Psoas muscle (tissue), 8 donors: ENCODE data around the gene B3GNT4. TPM values are rescaled to one million over a fixed set of nuclear protein-coding genes. Genes with fewer than 3 reads are reported as not detected.

ENCODE experiments used
- ATAC-seq, 4 donors: fragments of 200-7000 bp; cut with Tn5 transposase; one replicate each; pipeline ENCODE4 v1.9.1; 2020; ENCODE audit warnings: moderate library complexity in 3 of 4, mild to moderate bottlenecking in 2 of 4
- DNase-seq, 2 donors: peaks; one replicate each; pipeline ENCODE4 v3.0.0-alpha.2; 2020
- H3K27ac ChIP-seq: fragments of 200-600 bp; one replicate; pipeline ENCODE4 v1.8.0; 2022
- H3K27me3 ChIP-seq, 3 donors: fragments of 200-600 bp in 1 of 3; one replicate each; pipeline versions ENCODE4 v1.6.1 to v1.8.0; 2013 to 2022; ENCODE audit warnings: low read length in 2 of 3, mild to moderate bottlenecking in 2 of 3, moderate library complexity in 1 of 3; ENCODE audit not compliant: insufficient read depth in 3 of 3
- H3K36me3 ChIP-seq, 2 donors: fragments of 200-600 bp in 1 of 2; one replicate each; pipeline versions ENCODE4 v1.6.1 to v1.8.0; 2013 to 2022; ENCODE audit warnings: low read depth in 1 of 2, mild to moderate bottlenecking in 1 of 2, moderate library complexity in 1 of 2; ENCODE audit not compliant: insufficient read depth in 1 of 2
- H3K4me1 ChIP-seq: fragments of 200-600 bp; one replicate; pipeline ENCODE4 v1.8.0; 2022
- H3K4me3 ChIP-seq: fragments of 200-600 bp; one replicate; pipeline ENCODE4 v1.8.0; 2022; ENCODE audit warnings: mild to moderate bottlenecking
- H3K9me3 ChIP-seq: fragments of 200-600 bp; one replicate; pipeline ENCODE4 v1.8.0; 2022
- WGBS, 3 donors: extraction: QIAGEN DNeasy Blood & Tissue Kit; methylation state at CpG; one replicate each; pipeline versions ENCODE4 v1.1.6 to v1.1.7; 2013; 5-methylcytosine and 5-hydroxymethylcytosine counted together
- intact Hi-C, 2 donors: fragments of 100-400 bp; cut with DNase I; formaldehyde crosslinking; loops; one replicate each; pipeline versions ENCODE4 v1.11.0 to v1.14.2; 2022
- polyA plus RNA-seq, 3 donors: library from polyadenylated mRNA; stranded (reverse); fragments of 200-250 nt; gene quantifications; one replicate each; pipeline ENCODE4 v1.2.3, GENCODE V29; 2013
- total RNA-seq, 4 donors: library from RNA; stranded (reverse); fragmentation: NEBNext Ultra II Directional in 2 of 4; extraction: Animal tissue kit (Norgen Biotek cat#: 25700) in 2 of 4; gene quantifications; one replicate each; pipeline versions ENCODE4 v1.2.1 to v1.2.4, GENCODE V29; 2021 to 2023
- TF ChIP-seq, protein P1 (sequence below): fragments of 200-600 bp; IDR thresholded peaks from one replicate; pipeline ENCODE4 v1.8.0; 2022; ENCODE audit warnings: antibody characterized with exemption
- donor health status: healthy with polysubstance abuse.
- donor health status: DM: no; HTN: no; CAD: no; lungs with moderate emphysema.
- donor health status: Bipolar disorder and iron deficiency.
- donor health status: healthy.
- donor health status: DM: yes; HTN: yes; CAD: no.
- donor health status: DM: no; HTN: no; CAD: no.
- donor health status: DM: no; HTN: no; CAD: no.
- donor health status: DM: yes; HTN: yes; CAD: no.

The B3GNT4 gene
- total and polyA plus RNA-seq, 7 donors: 0.30 to 1.3 (median 0.43) TPM; not detected in 3

DNA sequence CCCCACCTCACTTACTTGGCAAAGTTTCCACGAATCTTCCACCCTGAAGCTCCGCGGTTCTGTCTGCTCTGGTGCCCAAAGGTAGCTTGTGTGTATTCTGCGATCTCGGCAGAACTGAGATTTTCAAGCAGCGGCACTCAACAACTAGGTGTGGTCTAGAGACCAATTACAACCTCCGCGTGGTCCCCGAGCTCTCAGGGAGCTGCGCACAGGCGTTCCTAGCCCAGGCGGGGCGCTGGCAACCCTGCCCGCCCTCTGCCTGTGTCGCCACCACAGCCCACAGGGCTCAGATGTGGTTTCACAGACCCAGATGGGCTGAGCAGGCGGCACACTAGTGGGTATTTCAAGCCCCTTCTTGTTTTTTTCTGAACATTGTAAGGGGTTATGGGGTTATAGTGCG is 23.8 kb downstream of the B3GNT4 start:
- Histone ChIP-seq H3K9me3 (no peaks in the 10 kb centered on the region), H3K36me3 (peaks cover 5 to 62% of the 10 kb centered on the region in 2 donors), H3K4me3 (peak overlapping the region; percentile 96), H3K27me3 (no peaks in the 10 kb centered on the region), H3K4me1 (peaks cover 19% of the 10 kb centered on the region), H3K27ac (no peak overlapping the region)
- intact Hi-C loops: no loop called here
- DNase-seq (peak in 1 of 2 donors; percentile 61), ATAC-seq (no peak)
- TF ChIP-seq, protein P1, sequence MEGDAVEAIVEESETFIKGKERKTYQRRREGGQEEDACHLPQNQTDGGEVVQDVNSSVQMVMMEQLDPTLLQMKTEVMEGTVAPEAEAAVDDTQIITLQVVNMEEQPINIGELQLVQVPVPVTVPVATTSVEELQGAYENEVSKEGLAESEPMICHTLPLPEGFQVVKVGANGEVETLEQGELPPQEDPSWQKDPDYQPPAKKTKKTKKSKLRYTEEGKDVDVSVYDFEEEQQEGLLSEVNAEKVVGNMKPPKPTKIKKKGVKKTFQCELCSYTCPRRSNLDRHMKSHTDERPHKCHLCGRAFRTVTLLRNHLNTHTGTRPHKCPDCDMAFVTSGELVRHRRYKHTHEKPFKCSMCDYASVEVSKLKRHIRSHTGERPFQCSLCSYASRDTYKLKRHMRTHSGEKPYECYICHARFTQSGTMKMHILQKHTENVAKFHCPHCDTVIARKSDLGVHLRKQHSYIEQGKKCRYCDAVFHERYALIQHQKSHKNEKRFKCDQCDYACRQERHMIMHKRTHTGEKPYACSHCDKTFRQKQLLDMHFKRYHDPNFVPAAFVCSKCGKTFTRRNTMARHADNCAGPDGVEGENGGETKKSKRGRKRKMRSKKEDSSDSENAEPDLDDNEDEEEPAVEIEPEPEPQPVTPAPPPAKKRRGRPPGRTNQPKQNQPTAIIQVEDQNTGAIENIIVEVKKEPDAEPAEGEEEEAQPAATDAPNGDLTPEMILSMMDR: no peak
- WGBS, 3 donors: 92 to 93% (median 93%) methylated on average over 17 of the region's 17 CpGs

DNA sequence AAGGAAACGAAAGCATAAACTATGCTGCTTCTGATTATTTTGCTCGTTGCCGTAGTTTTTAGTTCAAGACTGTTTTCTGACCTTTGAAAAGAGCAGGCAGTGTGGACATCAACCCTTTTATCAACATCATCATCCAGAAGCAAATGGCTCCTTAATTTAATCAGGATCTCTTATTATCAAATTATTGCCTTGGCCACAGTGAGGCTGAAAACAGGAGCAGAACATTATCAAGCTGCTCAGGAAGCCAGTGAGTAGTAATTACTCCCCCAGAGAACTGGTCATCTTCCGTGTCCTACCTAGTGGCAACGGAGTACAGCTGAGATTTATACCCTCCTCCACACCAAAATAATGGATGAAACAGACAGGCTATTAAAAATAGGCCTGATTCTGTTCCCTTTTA is 24.6 kb downstream of the B3GNT4 start:
- intact Hi-C loops: no loop called here
- DNase-seq: no peak
- H3K4me3 ChIP-seq: no peak overlapping the region
- TF ChIP-seq, protein P1: no peak
- WGBS, 3 donors: 88 to 95% (median 92%) methylated on average over 5 of the region's 5 CpGs
- ATAC-seq: no peak
- no peak overlapping the region for H3K27ac ChIP-seq
- H3K27me3 ChIP-seq: no peaks in the 10 kb centered on the region
- H3K36me3 ChIP-seq: peaks cover 5 to 62% of the 10 kb centered on the region in 2 donors
- no peaks in the 10 kb centered on the region for H3K9me3 ChIP-seq
- H3K4me1 ChIP-seq: peaks cover 19% of the 10 kb centered on the region

DNA sequence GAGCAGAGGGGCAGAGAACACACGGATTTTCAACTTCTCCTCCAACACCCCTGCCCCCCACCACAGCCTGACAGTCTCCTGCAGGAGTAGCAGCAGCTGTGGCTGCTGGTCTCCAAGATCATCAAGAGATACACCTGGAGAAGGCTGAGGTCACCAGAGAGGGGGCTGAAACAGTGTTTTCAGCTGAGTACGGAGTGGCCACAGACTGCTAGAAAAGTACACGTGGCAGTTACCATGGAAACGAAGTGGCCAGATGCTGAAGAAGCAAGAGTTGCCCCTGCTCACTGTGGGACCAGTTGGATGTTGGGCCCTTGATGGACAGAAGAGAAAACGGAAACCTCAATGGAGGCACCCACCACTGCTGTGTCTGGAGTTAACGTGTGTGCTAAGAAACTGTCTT is 27.3 kb downstream of the B3GNT4 start:
- Histone ChIP-seq H3K4me3 (no peak overlapping the region), H3K9me3 (no peaks in the 10 kb centered on the region), H3K36me3 (peaks cover 2 to 72% of the 10 kb centered on the region in 2 donors), H3K4me1 (peaks cover 7% of the 10 kb centered on the region), H3K27me3 (no peaks in the 10 kb centered on the region), H3K27ac (no peak overlapping the region)
- TF ChIP-seq, protein P1: no peak
- intact Hi-C loops: no loop called here
- DNase-seq: no peak
- whole genome bisulfite sequencing, 3 donors: 67 to 80% (median 67%) methylated on average over 6 of the region's 6 CpGs
- no peak for ATAC-seq

DNA sequence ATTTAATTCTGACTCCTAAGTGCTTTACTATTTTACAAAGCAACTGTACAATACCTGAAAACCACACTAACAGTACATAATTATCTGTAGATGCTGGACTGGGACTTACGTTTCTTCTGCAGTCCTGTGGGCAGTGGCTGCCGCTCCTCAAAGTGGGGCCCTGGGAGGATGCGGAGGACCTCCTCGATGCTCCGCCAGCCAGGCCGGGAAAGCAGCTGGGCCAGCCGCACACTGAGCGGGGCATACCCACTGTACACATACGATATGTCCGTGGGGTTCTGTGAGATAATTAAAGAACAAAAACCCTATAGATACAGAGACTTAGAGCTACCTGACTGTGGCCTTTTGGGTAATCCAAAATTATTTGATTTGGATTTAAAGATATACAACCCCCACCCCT is 29.2 kb downstream of the B3GNT4 start:
- H3K27ac ChIP-seq: no peak overlapping the region
- 91 to 95% (median 94%) methylated on average over 10 of the region's 10 CpGs for WGBS, 3 donors
- intact Hi-C loops: no loop called here
- TF ChIP-seq, protein P1: no peak
- no peak for ATAC-seq
- peaks cover under 1 to 89% of the 10 kb centered on the region in 2 donors for H3K36me3 ChIP-seq
- no peak overlapping the region for H3K4me3 ChIP-seq
- DNase-seq: no peak
- no peaks in the 10 kb centered on the region for H3K4me1 ChIP-seq
- no peaks in the 10 kb centered on the region for H3K9me3 ChIP-seq
- no peaks in the 10 kb centered on the region for H3K27me3 ChIP-seq

DNA sequence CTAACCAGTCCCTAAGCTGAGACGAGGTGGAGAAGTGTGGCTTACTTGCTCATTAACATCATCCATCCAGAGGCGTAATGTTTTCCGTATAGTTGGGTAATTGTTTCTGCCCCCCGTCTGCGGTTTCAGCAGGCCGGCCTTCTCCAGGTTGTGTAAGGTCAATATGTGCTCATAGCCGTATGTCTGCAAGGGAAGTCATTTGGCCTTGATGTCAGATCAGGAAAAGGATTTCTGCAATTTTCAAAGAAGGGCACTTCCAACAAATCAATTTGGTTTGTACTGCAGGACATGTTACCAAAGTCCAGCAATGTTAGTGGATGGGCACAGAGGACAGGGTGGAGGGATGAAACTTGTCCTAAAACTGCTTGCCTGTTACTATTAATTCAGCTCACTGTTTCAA is 32.2 kb downstream of the B3GNT4 start:
- DNase-seq: no peak
- no peak overlapping the region for H3K27ac ChIP-seq
- TF ChIP-seq, protein P1: no peak
- no peaks in the 10 kb centered on the region for H3K27me3 ChIP-seq
- ATAC-seq: no peak
- H3K9me3 ChIP-seq: no peaks in the 10 kb centered on the region
- no peaks in the 10 kb centered on the region for H3K4me1 ChIP-seq
- no peak overlapping the region for H3K4me3 ChIP-seq
- H3K36me3 ChIP-seq: peaks cover 0 to 90% of the 10 kb centered on the region in 2 donors
- intact Hi-C loops: no loop called here
- WGBS, 3 donors: 84 to 93% (median 87%) methylated on average over 7 of the region's 7 CpGs
